GM12878 (cell line): ENCODE measurements around the gene SNAPIN. TPM values are rescaled to one million over a fixed set of nuclear protein-coding genes. Genes with fewer than 3 reads are reported as not detected.

ENCODE experiments used
- ATAC-seq: fragments of 200-7000 bp; cut with Tn5 transposase; 3 replicates; pipeline ENCODE4 v1.9.1; 2020; ENCODE audit warnings: mild to moderate bottlenecking, moderate library complexity
- BruUV-seq: library from RNA; stranded (reverse); fragments of 400-500 nt; replicated peaks from 2 replicates; lab custom pipeline; 2021; lab: Mats Ljungman, UMichigan
- CTCF ChIA-PET: fragments of 300-600 bp; sonication (Branson Sonifier 250); formaldehyde crosslinking; extraction: SDS; loops from one replicate; lab custom pipeline; 2021; ENCODE audit warnings: inconsistent platforms; lab: Yijun Ruan, JAX
- POLR2A ChIA-PET: fragments of 350-600 bp; formaldehyde crosslinking; extraction: SDS; loops from one replicate; lab custom pipeline; 2021; ENCODE audit warnings: inconsistent platforms; lab: Charles Lee
- RAD21 ChIA-PET: fragments of 300-600 bp; sonication (Branson Sonifier 250); formaldehyde crosslinking; loops from one replicate; lab custom pipeline; 2023; ENCODE audit warnings: antibody characterized with exemption; ENCODE audit not compliant: unreplicated experiment; lab: Charles Lee
- SMC1A ChIA-PET: fragments of 300-600 bp; sonication (Branson Sonifier 250); formaldehyde crosslinking; loops from one replicate; lab custom pipeline; 2023; ENCODE audit not compliant: unreplicated experiment, uncharacterized antibody; lab: Charles Lee
- DNase-seq: peaks from one replicate; pipeline ENCODE4 v3.0.0-alpha.2; 2011; ENCODE audit warnings: low read depth, low spot score
- FAIRE-seq: peaks from 3 replicates; lab custom pipeline; 2011; peaks lifted over from hg19 to GRCh38; lab: Jason Lieb, UNC
- H2AFZ ChIP-seq: 2 replicates; pipeline ENCODE4 v1.6.0; 2011; ENCODE audit warnings: low read depth, low read length, control low read depth; ENCODE audit not compliant: control insufficient read depth
- H3K27ac ChIP-seq: 2 replicates; pipeline ENCODE4 v1.5.1; 2011; ENCODE audit warnings: control low read depth; ENCODE audit not compliant: control insufficient read depth, insufficient read depth
- H3K27me3 ChIP-seq, 2 experiments: replicated peaks in 1 of 2; 2 replicates each; pipeline versions ENCODE4 v1.6.0 to v1.6.1; 2011; ENCODE audit warnings: low read length in 1 of 2; ENCODE audit not compliant: control insufficient read depth in 2 of 2, insufficient read depth in 2 of 2
- H3K36me3 ChIP-seq, 2 experiments: 2 replicates each; pipeline ENCODE4 v1.5.1; 2011; ENCODE audit warnings: low read length in 1 of 2; ENCODE audit not compliant: control insufficient read depth in 2 of 2, insufficient read depth in 2 of 2
- H3K4me1 ChIP-seq: 2 replicates; pipeline ENCODE4 v1.6.1; 2011; ENCODE audit warnings: mild to moderate bottlenecking, low read length, moderate library complexity, mixed read lengths; ENCODE audit not compliant: control insufficient read depth, insufficient read depth
- H3K4me2 ChIP-seq: 2 replicates; pipeline ENCODE4 v1.6.0; 2011; ENCODE audit warnings: control low read depth; ENCODE audit not compliant: control insufficient read depth, insufficient read depth
- H3K4me3 ChIP-seq: fragments of 200-600 bp; sonication (generic); 2 replicates; pipeline ENCODE4 v1.5.1; 2016
- H3K79me2 ChIP-seq: 2 replicates; pipeline ENCODE4 v1.6.0; 2011; ENCODE audit warnings: low read length; ENCODE audit not compliant: control insufficient read depth, insufficient read depth
- H3K9ac ChIP-seq: 2 replicates; pipeline ENCODE4 v1.8.0; 2011; ENCODE audit warnings: low read length, control low read depth, mixed read lengths; ENCODE audit not compliant: control insufficient read depth, insufficient read depth
- H3K9me3 ChIP-seq: replicated peaks from 3 replicates; pipeline ENCODE4 v1.5.1; 2011; ENCODE audit warnings: mild to moderate bottlenecking, low read length; ENCODE audit not compliant: control insufficient read depth, insufficient read depth
- H4K20me1 ChIP-seq: 2 replicates; pipeline ENCODE4 v1.6.0; 2011; ENCODE audit not compliant: control insufficient read depth, insufficient read depth
- ATF3 ChIP-seq: IDR thresholded peaks from 2 replicates; pipeline ENCODE4 v1.6.1; 2011; ENCODE audit warnings: low read depth, mild to moderate bottlenecking, low read length, moderate library complexity, borderline replicate concordance; ENCODE audit errors: extremely low read depth
- ATF7 ChIP-seq: fragments of 450-650 bp; IDR thresholded peaks from 2 replicates; pipeline ENCODE4 v1.6.1; 2016; ENCODE audit warnings: low read depth, mild to moderate bottlenecking
- CEBPZ ChIP-seq: fragments of 150-350 bp; IDR thresholded peaks from 2 replicates; pipeline ENCODE4 v1.6.1; 2016; ENCODE audit warnings: low read depth, low read length
- CREM ChIP-seq: IDR thresholded peaks from 2 replicates; pipeline ENCODE4 v1.6.1; 2014; ENCODE audit warnings: antibody characterized with exemption, low read depth
- CTCF ChIP-seq, 3 experiments: IDR thresholded peaks in 2 of 3; conservative IDR thresholded peaks in 1 of 3; 2 replicates each; pipeline ENCODE4 v1.5.1; 2011; ENCODE audit warnings: low read depth in 3 of 3, low read length in 3 of 3, mild to moderate bottlenecking in 3 of 3, control low read depth in 2 of 3, moderate library complexity in 2 of 3, inconsistent platforms in 1 of 3, mixed read lengths in 1 of 3; ENCODE audit not compliant: control insufficient read depth in 2 of 3, insufficient read depth in 1 of 3; ENCODE audit errors: extremely low read depth in 1 of 3
- ELK1 ChIP-seq: IDR thresholded peaks from 2 replicates; pipeline ENCODE4 v1.6.1; 2012; ENCODE audit warnings: low read depth, low read length, improper control_type of control experiment
- MTA2 ChIP-seq: fragments of 450-650 bp; IDR thresholded peaks from 2 replicates; pipeline ENCODE4 v1.6.1; 2016; ENCODE audit warnings: low read depth, mild to moderate bottlenecking, moderate library complexity
- MYB ChIP-seq: fragments of 150-350 bp; IDR thresholded peaks from 2 replicates; pipeline ENCODE4 v1.6.1; 2014; ENCODE audit warnings: mild to moderate bottlenecking, low read depth, low read length, borderline replicate concordance
- NR2C1 ChIP-seq: fragments of 450-650 bp; IDR thresholded peaks from 2 replicates; pipeline ENCODE4 v1.6.1; 2017; ENCODE audit warnings: antibody characterized with exemption, mild to moderate bottlenecking, moderate library complexity
- PAX5 ChIP-seq: IDR thresholded peaks from 2 replicates; pipeline ENCODE4 v1.6.1; 2011; ENCODE audit warnings: low read depth, low read length, borderline replicate concordance
- TCF12 ChIP-seq: IDR thresholded peaks from 2 replicates; pipeline ENCODE4 v1.6.1; 2011; ENCODE audit warnings: low read depth, mild to moderate bottlenecking, low read length
- ZNF592 ChIP-seq: fragments of 450-650 bp; IDR thresholded peaks from 2 replicates; pipeline ENCODE4 v1.6.1; 2017; ENCODE audit warnings: mild to moderate bottlenecking, moderate library complexity
- WGBS: methylation state at CpG from one replicate; pipeline ENCODE4 v1.1.6; 2016; ENCODE audit warnings: low lambda C conversion rate; ENCODE audit not compliant: insufficient replicate concordance, insufficient coverage; ENCODE audit errors: missing lambda C conversion rate; 5-methylcytosine and 5-hydroxymethylcytosine counted together
- in situ Hi-C: fragments of 300-500 bp; cut with MboI; formaldehyde crosslinking; loops from 9 replicates; pipeline ENCODE4 v1.14.3; 2018; ENCODE audit warnings: mixed read lengths
- intact Hi-C: fragments of 100-400 bp; cut with micrococcal nuclease; formaldehyde crosslinking; loops from one replicate; pipeline ENCODE4 v1.14.2; 2022; ENCODE audit not compliant: unreplicated experiment
- polyA plus RNA-seq, 11 experiments: library from polyadenylated mRNA; depleted of rRNA in 4 of 11; unstranded in 6 of 11; stranded (reverse) in 5 of 11; fragments of >200 nt; fragmentation: Nextera tagmentation in 4 of 11; fragmentation: Illumina TruSeq in 1 of 11; extraction: Ambion mirVana in 4 of 11; extraction: Trizol in 1 of 11; gene quantifications; 1 replicate in 1 of 11; 2 replicates in 10 of 11; pipeline versions ENCODE4 v1.2.1 to v1.2.3, GENCODE V29; 2011 to 2016; ENCODE audit warnings: inconsistent platforms in 2 of 11, missing spikeins in 2 of 11, low read depth in 1 of 11
- total RNA-seq, 4 experiments: library from RNA; depleted of rRNA in 3 of 4; stranded (reverse); fragments of >200 nt in 3 of 4; fragmentation: Illumina TruSeq in 1 of 4; extraction: Trizol in 1 of 4; gene quantifications; 2 replicates each; pipeline versions ENCODE4 v1.2.1 to v1.2.3, GENCODE V29; 2013 to 2021

SNAPIN gene
- total and polyA plus RNA-seq, 10 of the 15 experiments (the other 5 are each of a cell fraction or from before 2014, with no cell fraction given): 12.4 to 78.1 (median 38.6) TPM

- SMC1A ChIA-PET: interaction anchor here (1.0 to 1.8 kb wide), 4 partner anchors 14 to 107 kb away, joined by 3 to 5 read pairs (median 3); no protein-coding TSS in a partner anchor
- intact Hi-C loops (no loop called here), in situ Hi-C loops (no loop called here)
- Histone ChIP-seq H4K20me1 (no peaks in the 10 kb centered on the region), H3K9me3 (no peaks in the 10 kb centered on the region), H3K9ac (no peak overlapping the region), H3K27ac (no peak overlapping the region), H2AFZ (no peak overlapping the region), H3K79me2 (peaks cover 33% of the 10 kb centered on the region), H3K36me3 (peaks cover 5 to 47% of the 10 kb centered on the region in 2 experiments), H3K4me2 (no peak overlapping the region), H3K27me3 (no peaks in the 10 kb centered on the region), H3K4me3 (no peak overlapping the region), H3K4me1 (peaks cover 4% of the 10 kb centered on the region)
- WGBS: 99% methylated on average over 6 of the region's 6 CpGs
- CTCF ChIA-PET: interaction anchor here (0.7 to 1.7 kb wide), 9 partner anchors 10 to 633 kb away, joined by 3 to 6 read pairs (median 3); partner anchors contain the start of genes S100A1 and S100A13
- RAD21 ChIA-PET: interaction anchor here (1.4 to 2.4 kb wide), 3 partner anchors 10 to 127 kb away, joined by 3 to 7 read pairs (median 6); partner anchors contain the start of genes S100A1 and S100A13
- POLR2A ChIA-PET: interaction anchor here (0.7 to 1.8 kb wide), 5 partner anchors 9 to 94 kb away, joined by 3 to 6 read pairs (median 6); no protein-coding TSS in a partner anchor
- TF ChIP-seq CTCF (IDR thresholded peaks at IDR 0.05 in 2 of 3, conservative IDR thresholded peaks at IDR 0.05 in 1 of 3; ENCODE audit: control insufficient read depth in 2 of 3, extremely low read depth in 1 of 3, insufficient read depth in 1 of 3, low read depth in 3 of 3, low read length in 3 of 3) (no peak), TCF12 (no peak), PAX5 (no peak), ZNF592 (no peak), ELK1 (no peak), ATF3 (no peak), CREM (no peak), MTA2 (no peak), ATF7 (no peak), MYB (no peak), NR2C1 (no peak), CEBPZ (no peak)
- no peak for DNase-seq
- ATAC-seq: no peak
- FAIRE-seq: no peak
- BruUV-seq: no TSS peak
These were observed 20.2 kb upstream of the SNAPIN start for GRCh38 chr1:153638261-153638660.
